GM21786 (cell line): ENCODE results near the gene NR4A1.

ENCODE experiments used
- ATAC-seq: cut with Tn5 transposase; IDR thresholded peaks from one replicate; pipeline ENCODE4 v1.9.1; 2021; ENCODE audit not compliant: unreplicated experiment

Gene NR4A1

GRCh38 chr12:52050758-52051541, at the start of gene NR4A1:
Gene NR4A1 (plus strand): TSS chr12:52051442. CDS start chr12:52054329, 2,887 bp downstream.
- ATAC-seq = peak; percentile 78

DNA sequence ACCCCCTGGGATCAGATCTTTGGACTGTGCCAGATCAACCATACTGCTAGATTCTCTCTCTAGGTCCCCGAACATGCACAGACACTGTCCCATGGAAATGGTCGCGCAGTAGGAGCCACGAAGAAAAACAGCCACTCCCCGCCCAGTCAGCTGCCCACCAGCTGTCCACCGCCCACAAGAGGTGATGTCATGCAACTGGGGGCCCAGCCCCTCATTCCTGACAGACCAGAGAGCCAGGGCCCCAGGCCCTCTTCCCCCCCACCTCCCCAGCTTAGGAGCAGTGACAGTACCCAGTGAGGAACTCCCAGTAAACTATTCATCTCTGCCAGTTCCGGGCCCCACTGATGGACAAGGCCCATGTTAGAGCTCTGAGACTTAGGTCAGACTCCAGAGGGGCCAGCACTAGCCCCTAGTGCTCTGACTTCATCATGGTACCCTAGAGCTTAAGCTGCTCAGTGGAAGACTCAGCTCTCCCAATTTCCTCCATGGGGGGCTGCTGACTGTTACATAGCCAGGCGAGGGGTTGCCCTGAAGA, 48.2 kb upstream of the NR4A1 start:
- no peak for ATAC-seq

DNA sequence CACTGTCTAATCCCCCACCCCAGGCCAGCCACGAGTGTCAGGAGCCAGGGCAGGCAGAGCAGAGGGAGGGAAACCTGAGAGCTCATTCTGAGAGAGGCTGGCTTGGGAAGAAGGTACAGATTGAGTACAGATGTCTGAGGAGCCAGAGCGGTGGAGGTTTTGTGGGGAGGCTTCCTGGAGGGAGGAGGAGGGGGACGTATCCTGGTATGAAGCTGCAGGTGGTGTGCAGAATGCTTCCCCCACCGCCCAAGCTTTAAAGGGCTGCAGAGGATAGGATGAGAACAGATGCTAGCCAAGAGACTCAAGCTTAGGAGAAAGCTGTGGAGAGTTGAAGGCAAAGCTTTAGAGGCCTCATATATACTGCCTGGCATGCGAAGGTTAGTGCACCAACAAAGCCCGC, 47.7 kb upstream of the NR4A1 start:
- ATAC-seq = no peak

DNA sequence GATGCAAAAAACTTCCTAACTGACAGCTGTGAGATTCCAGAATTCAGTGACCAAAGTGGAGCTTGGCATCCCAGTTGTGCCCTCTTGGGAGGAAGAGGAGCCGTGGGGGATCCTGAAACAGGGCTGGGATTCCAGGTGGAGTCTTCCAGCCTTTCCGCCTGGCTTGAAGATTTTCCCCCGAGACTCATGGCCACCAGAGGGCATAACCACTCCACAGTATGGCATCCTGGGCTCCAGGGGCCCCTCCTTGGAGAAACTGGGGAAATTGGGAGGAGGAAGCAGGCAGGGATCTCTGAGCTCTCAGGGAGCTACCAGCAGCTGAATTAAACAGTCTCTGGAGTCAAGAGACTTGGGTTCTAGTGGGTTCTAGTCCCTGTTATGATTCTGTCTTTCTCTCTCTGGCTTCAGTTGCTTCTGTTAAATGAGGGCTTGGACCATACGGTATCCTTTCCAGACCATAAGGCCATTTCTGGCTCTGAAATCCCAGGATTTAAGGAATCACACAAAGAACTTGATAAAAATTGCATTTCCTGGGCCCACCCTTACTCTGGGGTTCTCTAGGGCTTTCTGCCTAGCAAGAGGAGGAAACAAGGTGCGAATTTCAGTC, 47.1 kb upstream of the NR4A1 start:
- ATAC-seq = no peak

- ATAC-seq = no peak
Measured at GRCh38 chr12:52005218-52005902, 45.9 kb upstream of the NR4A1 start.

- peak; percentile 81 for ATAC-seq
Measured at GRCh38 chr12:52005903-52006703, 45.1 kb upstream of the NR4A1 start.

DNA sequence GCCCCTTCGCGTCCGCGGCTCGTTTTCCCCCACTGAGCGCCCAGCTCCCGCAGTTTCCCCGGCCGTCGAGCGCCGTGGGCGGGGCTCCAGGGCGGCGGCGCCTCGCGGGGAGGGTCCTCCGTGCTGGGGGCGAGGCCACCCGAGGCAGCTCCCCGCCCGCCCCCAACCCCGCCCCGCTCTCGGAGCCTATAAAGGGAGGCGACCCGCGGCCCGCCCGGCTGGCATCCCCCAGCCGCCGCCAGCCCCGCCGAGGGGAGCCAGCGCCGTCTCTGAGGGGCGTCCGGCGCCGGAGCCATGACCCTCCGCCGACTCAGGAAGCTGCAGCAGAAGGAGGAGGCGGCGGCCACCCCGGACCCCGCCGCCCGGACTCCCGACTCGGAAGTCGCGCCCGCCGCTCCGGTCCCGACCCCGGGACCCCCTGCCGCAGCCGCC, 44.5 kb upstream of the NR4A1 start, which contains the start of gene TAMALIN:
Gene TAMALIN (plus strand): TSS at position 221 of the 432 bp plus-strand sequence. CDS start 74 bp downstream, at position 295.
- ATAC-seq = no peak

- ATAC-seq = no peak
Measured at GRCh38 chr12:52007158-52007921, 43.9 kb upstream of the NR4A1 start.

GRCh38 chr12:52007982-52008510, 43.2 kb upstream of the NR4A1 start:
- ATAC-seq = no peak

DNA sequence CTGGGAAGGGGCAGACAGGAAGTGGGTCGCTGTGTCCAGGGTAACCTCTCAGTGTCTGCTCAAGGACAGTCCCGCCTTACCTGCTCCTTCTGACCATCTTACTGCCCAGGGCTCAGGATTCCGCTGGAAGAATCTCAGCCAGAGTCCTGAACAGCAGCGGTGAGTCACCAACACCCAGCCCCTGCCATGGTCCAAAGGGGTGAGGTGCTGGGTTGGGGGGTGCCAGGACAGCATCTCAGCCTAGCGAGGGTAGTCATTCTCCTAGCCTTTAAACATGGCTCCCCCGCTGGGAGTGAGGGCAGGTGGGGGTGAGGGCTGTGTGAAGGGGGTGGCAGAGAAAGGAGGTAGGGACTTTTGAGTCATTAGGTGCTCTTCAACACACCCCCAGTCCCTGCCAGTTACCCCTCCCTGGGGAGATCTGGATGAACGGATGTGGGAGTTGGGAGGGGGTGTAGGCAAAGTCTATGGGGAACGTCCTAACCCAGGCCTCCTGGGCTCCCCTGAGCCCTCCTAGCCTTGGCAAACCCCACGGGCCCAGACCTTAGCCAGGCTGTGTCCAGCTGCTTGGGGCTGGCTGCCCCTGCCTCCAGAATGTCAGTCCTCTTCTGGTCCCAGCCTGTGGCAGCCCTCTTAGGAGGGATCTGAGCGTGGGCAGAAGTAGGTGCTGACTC, 42.0 kb upstream of the NR4A1 start:
- ATAC-seq = no peak

- no peak for ATAC-seq
Measured at GRCh38 chr12:52010152-52010622, 41.1 kb upstream of the NR4A1 start.

DNA sequence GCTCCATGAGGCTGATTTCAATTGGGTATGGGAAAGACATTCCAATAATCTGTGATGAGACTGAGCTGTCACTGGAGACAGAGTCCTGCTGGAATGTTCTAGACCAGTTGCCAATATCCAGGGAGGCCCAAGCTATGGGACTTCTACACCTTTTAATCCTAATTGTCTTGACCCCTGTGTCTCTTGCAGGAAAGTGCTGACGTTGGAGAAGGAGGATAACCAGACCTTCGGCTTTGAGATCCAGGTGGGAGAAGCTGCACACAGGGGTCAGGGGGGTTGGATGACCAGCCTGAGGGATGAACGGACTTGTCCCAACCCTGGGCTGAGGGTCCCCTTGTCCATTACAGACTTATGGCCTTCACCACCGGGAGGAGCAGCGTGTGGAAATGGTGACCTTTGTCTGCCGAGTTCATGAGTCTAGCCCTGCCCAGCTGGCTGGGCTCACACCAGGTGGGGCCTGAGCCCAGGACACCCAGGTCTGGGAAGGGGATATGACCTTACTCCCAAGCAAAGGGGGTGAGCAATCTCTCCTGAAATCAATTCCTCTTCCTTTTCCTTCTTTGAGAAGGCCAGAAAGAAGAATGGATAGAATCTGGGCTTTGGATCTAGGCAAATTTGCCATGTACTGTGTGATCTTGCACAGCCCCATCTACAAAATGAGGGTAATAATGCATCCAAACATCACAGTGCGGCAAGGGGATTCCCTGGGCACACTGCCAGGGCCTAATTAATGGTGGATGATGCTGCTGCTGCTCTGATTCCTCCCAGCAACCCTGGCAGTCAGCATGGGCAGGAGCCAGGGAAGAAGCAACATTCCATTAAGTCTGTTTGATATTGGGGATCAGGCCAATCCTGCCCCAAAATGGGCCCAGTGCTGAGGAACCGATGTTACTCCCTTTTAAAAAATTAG, 40.3 kb upstream of the NR4A1 start:
- no peak for ATAC-seq

DNA sequence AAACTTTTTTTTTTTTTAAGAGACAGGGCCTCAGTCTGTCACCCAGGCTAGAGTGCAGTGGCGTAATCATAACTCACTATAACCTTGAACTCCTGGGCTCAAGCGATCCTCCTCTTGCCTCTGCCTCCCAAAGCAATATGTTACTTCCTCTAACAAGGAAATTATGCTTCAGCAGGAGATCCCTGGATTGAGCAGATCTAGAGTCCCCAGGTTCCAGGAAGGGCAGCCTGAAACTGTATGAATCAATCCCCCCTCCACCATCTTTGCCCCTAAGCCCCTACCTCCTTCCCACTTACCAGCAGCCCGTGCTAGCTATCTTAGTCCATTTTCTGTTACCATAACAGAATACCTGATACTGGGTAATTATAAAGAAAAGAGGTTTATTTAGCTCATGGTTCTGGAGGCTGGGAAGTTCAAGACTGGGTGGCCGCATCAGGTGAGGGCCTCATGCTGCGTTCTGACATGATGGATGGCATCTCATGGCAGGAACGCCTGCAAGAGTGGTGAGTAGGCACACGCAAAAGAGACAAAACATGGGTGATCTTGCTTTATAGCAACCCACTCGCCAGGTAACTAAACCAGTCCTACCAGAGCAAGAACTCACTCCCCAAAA, 39.5 kb upstream of the NR4A1 start:
- no peak for ATAC-seq

- ATAC-seq = no peak
Measured at GRCh38 chr12:52013626-52014310, 37.5 kb upstream of the NR4A1 start.

GRCh38 chr12:52014567-52015530, 36.4 kb upstream of the NR4A1 start:
- no peak for ATAC-seq

GRCh38 chr12:52015532-52016041, 35.7 kb upstream of the NR4A1 start:
- no peak for ATAC-seq
